ENCODE data around the gene CARD11.

Gene CARD11

DNA sequence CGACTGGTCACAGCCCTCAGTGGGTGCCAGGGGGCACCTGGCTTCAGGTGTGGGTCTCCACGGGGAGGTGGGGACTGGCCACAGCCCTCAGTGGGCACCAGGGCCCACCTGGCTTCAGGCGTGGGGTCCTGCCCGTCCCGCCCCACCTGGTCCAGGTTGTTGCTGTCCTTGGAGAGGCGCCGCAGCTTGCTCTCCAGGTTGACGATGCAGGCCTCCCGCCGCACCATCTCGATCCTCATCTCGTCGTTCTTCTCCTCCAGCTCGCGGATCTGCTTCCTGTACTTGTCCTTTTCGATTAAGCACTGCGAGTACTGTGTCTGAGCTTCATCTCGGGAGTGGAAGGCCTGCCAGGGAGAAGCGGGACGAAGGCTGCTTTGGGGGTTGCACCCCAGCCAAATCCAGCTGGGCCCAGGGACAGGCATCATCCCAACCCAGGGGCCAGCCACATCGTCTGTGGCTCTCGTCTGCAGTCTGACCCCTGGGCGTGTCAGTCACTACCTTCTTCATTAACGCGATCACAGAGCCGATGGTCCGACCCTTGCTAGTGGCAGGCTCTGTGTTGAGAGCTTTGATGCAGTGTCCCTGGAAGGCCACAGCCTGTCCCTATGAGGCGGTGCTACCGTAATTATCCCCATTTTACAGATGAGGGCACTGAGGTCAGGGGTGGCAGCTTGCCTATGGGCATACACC is 106.6 kb downstream of the CARD11 start:
- TF ChIP-seq, protein P1, sequence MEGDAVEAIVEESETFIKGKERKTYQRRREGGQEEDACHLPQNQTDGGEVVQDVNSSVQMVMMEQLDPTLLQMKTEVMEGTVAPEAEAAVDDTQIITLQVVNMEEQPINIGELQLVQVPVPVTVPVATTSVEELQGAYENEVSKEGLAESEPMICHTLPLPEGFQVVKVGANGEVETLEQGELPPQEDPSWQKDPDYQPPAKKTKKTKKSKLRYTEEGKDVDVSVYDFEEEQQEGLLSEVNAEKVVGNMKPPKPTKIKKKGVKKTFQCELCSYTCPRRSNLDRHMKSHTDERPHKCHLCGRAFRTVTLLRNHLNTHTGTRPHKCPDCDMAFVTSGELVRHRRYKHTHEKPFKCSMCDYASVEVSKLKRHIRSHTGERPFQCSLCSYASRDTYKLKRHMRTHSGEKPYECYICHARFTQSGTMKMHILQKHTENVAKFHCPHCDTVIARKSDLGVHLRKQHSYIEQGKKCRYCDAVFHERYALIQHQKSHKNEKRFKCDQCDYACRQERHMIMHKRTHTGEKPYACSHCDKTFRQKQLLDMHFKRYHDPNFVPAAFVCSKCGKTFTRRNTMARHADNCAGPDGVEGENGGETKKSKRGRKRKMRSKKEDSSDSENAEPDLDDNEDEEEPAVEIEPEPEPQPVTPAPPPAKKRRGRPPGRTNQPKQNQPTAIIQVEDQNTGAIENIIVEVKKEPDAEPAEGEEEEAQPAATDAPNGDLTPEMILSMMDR (IDR thresholded peaks at IDR 0.05; ENCODE audit: control insufficient read depth, extremely low read depth, insufficient read depth), result no peak
- no peak for DNase-seq (ENCODE audit: low read depth)
- no peak overlapping the region for H3K4me3 ChIP-seq (ENCODE audit: low read depth, low read length)

DNA sequence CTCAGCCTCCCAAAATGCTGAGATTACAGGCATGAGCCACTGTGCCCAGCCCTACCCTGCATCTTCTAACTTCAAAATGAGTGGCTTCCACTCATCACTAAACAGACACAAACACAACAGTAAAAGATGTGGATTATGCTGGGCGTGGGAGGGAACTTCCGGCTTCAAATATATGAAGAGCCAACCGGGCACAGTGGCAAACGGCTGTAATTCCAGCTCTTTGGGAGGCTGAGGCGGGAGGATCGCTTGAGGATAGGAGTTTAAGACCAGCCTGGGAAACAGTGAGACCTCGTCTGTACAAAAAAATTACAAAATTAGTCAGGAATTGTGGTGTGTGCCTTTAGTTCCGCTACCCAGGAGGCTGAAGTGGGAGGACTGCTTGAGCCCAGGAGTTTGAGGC is 107.4 kb downstream of the CARD11 start:
- H3K4me3 ChIP-seq (ENCODE audit: low read depth, low read length), result no peak overlapping the region
- TF ChIP-seq, protein P1 (IDR thresholded peaks at IDR 0.05; ENCODE audit: control insufficient read depth, extremely low read depth, insufficient read depth), result no peak
- DNase-seq (ENCODE audit: low read depth), result no peak

DNA sequence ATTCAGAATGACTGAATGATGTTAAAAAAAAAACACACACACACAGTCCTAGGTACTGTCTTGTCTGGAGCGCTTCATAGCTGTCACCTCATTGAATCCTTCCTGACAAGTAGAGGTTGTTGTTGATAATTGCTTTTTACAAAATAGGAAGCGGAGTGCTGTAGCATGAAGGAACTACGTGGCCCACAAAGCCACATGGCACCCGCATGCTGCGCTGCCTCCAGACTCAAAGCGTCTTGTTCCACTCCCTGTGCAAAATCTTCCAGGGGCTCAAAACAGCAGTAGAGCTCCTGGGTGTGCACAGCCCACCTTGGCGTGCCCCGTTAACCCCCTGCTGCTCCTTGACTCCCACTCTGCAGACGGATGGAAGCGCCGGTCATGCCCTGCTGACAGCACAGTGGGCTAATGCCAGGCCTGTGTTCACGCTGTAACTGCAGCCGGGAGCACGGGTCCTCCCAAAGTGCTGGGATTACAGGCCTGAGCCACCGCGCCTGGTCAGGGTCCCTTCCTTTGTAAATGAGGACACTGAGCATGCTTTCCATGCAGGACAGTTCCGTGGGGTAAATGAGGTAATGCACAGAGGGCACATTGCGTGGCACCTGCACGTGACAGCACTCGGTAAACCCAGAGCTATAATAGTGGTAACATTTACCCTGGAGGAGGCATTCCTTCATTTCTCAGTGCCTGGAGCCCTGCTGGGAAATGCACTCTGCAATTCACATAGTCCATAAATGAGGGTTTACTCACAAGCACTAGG is 108.5 kb downstream of the CARD11 start:
- no peak overlapping the region for H3K4me3 ChIP-seq (ENCODE audit: low read depth, low read length)
- no peak for DNase-seq (ENCODE audit: low read depth)
- TF ChIP-seq, protein P1 (IDR thresholded peaks at IDR 0.05; ENCODE audit: control insufficient read depth, extremely low read depth, insufficient read depth), result no peak

DNA sequence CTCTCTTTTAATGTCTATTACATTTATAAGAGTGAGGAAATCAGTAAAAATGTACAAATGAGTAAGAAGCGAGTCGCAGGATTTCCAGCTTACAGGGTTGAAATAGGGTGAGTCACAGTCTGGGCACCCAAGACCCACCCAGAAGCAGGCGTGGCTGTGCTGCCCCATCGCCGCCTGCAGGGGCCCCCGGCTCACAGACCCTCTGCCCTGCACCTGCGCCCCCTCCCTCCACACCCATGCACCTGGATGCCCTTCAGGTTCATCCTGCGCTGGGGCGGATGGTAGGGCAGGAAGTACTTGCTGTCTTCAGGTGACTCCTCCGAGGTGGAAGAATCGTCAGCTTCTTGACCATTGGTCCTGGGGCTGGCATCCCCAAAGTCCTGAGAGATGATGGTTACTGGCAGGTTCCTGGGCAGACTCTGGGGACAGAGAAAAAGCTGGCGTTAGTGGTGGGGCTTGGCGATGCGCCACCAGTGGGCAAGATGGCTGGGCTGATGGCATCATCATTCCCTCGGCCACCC is 109.4 kb downstream of the CARD11 start:
- TF ChIP-seq, protein P1 (IDR thresholded peaks at IDR 0.05; ENCODE audit: control insufficient read depth, extremely low read depth, insufficient read depth), result no peak
- no peak for DNase-seq (ENCODE audit: low read depth)
- H3K4me3 ChIP-seq (ENCODE audit: low read depth, low read length), result no peak overlapping the region

DNA sequence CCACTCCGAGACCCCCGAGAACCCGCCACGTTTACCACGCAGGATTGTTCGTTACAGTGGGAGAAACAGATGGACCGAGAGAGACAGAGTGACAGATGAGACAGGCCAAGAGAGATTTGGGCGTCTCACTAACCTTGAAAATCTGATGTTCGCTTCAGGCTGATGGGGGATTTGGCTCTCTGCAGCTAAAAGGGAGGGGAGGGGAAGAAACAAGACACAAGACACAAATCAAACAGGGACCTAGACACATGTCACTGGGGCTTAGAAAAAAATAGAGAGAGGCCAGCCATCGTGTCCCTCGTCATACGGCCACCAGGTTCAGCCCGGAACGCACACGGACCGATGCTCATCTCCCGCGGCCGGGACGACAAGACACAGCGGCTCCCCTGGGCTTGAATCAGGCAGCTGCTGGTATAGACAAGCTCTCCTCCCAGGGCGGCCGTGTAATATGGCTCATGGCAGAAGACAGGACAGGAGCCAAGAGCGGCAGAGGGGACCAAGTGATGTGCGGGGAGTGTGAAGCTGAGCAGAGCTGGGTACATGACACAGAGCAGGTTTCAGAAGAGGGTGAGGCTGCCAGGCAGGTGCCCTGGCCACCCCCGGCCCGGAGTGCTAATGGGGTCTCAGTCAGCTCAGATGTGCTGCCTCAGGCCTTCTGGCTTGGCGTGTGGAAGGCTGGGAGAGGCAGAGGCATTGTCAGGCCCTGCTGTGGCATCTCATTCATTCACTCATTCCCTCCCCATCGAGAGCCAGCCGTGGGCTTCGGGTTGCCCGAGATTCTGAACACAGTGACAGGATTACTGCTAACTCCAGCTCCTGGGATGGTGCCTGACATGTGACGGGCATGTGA is 111.0 kb downstream of the CARD11 start:
- H3K4me3 ChIP-seq (ENCODE audit: low read depth, low read length), result no peak overlapping the region
- no peak for DNase-seq (ENCODE audit: low read depth)
- TF ChIP-seq, protein P1 (IDR thresholded peaks at IDR 0.05; ENCODE audit: control insufficient read depth, extremely low read depth, insufficient read depth), result no peak

DNA sequence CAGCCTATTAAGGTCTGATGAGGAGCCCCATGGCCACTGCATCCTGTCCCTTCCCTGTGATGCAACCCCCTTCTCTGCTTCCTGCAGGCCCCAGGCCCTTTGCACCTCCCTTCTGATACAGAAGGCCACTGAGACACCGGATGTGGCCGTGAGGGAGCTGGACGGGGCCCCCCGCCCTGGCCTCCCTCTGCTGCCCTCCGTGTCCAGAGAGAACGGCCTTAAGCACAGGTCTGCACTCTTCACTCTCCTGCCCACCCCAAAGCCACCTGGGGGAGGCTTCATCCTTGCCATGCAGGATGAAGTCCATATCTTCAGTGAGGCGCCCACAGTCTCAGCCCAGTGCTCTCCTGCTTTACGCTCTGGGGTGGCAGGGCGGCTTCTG is 112.6 kb downstream of the CARD11 start:
- TF ChIP-seq, protein P1 (IDR thresholded peaks at IDR 0.05; ENCODE audit: control insufficient read depth, extremely low read depth, insufficient read depth), result no peak
- no peak overlapping the region for H3K4me3 ChIP-seq (ENCODE audit: low read depth, low read length)

More for the DNA sequence above, 112.6 kb downstream of the CARD11 start:
- DNase-seq (ENCODE audit: low read depth), result no peak

Measured in LNCaP clone FGC (cell line).